Spinal cord (tissue), 10 donors: ENCODE measurements around the gene MOGAT2. TPM values are rescaled to one million over a fixed set of nuclear protein-coding genes. Genes with fewer than 3 reads are reported as not detected.

ENCODE experiments used
- DNase-seq, 6 donors: peaks; one replicate each; pipeline versions ENCODE4 v3.0.0 to v3.0.0-alpha.2; 2013 to 2015; ENCODE audit warnings: low spot score in 6 of 6, low read depth in 4 of 6
- H3K27ac ChIP-seq: one replicate; pipeline ENCODE4 v1.5.1; 2013; ENCODE audit warnings: low read depth, low read length, control low read depth
- H3K27me3 ChIP-seq: one replicate; pipeline ENCODE4 v1.6.1; 2013; ENCODE audit warnings: low read length; ENCODE audit not compliant: control insufficient read depth, insufficient read depth
- H3K36me3 ChIP-seq: one replicate; pipeline ENCODE4 v1.6.1; 2013; ENCODE audit warnings: low read length; ENCODE audit not compliant: control insufficient read depth, insufficient read depth
- H3K4me1 ChIP-seq: one replicate; pipeline ENCODE4 v1.6.1; 2013; ENCODE audit warnings: low read length; ENCODE audit not compliant: control insufficient read depth, insufficient read depth
- H3K4me3 ChIP-seq: one replicate; pipeline ENCODE4 v1.5.1; 2013; ENCODE audit warnings: low read depth, low read length, control low read depth
- H3K9me3 ChIP-seq: one replicate; pipeline ENCODE4 v1.6.1; 2013; ENCODE audit warnings: low read length; ENCODE audit not compliant: control insufficient read depth, insufficient read depth
- WGBS: methylation state at CpG from one replicate; pipeline ENCODE4 v1.1.5; 2013; ENCODE audit warnings: missing lambda C conversion rate; ENCODE audit not compliant: insufficient coverage; 5-methylcytosine and 5-hydroxymethylcytosine counted together
- polyA plus RNA-seq, 2 donors: library from polyadenylated mRNA; unstranded; fragments of 120-200 nt; gene quantifications; one replicate each; pipeline ENCODE4 v1.2.1, GENCODE V29; 2013; ENCODE audit not compliant: insufficient read length in 2 of 2
- total RNA-seq, 2 donors: library from RNA; depleted of rRNA in 1 of 2; stranded (reverse); fragments of 120-200 nt in 1 of 2; fragments of >200 nt in 1 of 2; gene quantifications; one replicate each; pipeline versions ENCODE4 v1.2.3 to v1.2.4, GENCODE V29; 2013 to 2014
- donor health status: healthy.

MOGAT2 gene
- total and polyA plus RNA-seq, 4 donors: 0.12 to 0.29 TPM; not detected in 2

- H3K4me1 ChIP-seq: no peaks in the 10 kb centered on the region
- H3K36me3 ChIP-seq: no peaks in the 10 kb centered on the region
- 41% methylated on average over 3 of the region's 3 CpGs for WGBS
- H3K9me3 ChIP-seq: no peaks in the 10 kb centered on the region
- no peak for DNase-seq
- H3K27me3 ChIP-seq: no peaks in the 10 kb centered on the region
- no peak overlapping the region for H3K27ac ChIP-seq
- H3K4me3 ChIP-seq: no peak overlapping the region
These were observed 979 bp upstream of the MOGAT2 start for GRCh38 chr11:75716659-75717058.

GRCh38 chr11:75718419-75719339, 1.0 kb downstream of the MOGAT2 start:
- no peak overlapping the region for H3K27ac ChIP-seq
- H3K27me3 ChIP-seq: no peaks in the 10 kb centered on the region
- no peaks in the 10 kb centered on the region for H3K36me3 ChIP-seq
- H3K4me3 ChIP-seq: no peak overlapping the region
- 60% methylated on average over 3 of the region's 7 CpGs for WGBS
- no peak for DNase-seq
- no peaks in the 10 kb centered on the region for H3K9me3 ChIP-seq
- H3K4me1 ChIP-seq: no peaks in the 10 kb centered on the region

- Histone ChIP-seq H3K36me3 (no peaks in the 10 kb centered on the region), H3K9me3 (no peaks in the 10 kb centered on the region), H3K27ac (no peak overlapping the region), H3K4me3 (no peak overlapping the region), H3K4me1 (no peaks in the 10 kb centered on the region), H3K27me3 (no peaks in the 10 kb centered on the region)
- no peak for DNase-seq
- WGBS: 89% methylated on average over 14 of the region's 14 CpGs
These were observed 2.0 kb downstream of the MOGAT2 start for GRCh38 chr11:75719340-75720239.

GRCh38 chr11:75720639-75721038, 3.0 kb downstream of the MOGAT2 start:
- Histone ChIP-seq H3K27ac (no peak overlapping the region), H3K36me3 (no peaks in the 10 kb centered on the region), H3K4me3 (no peak overlapping the region), H3K27me3 (no peaks in the 10 kb centered on the region), H3K4me1 (no peaks in the 10 kb centered on the region), H3K9me3 (no peaks in the 10 kb centered on the region)
- DNase-seq: no peak
- WGBS: 93% methylated on average over 6 of the region's 6 CpGs

- Histone ChIP-seq H3K27ac (no peak overlapping the region), H3K36me3 (no peaks in the 10 kb centered on the region), H3K27me3 (no peaks in the 10 kb centered on the region), H3K9me3 (no peaks in the 10 kb centered on the region), H3K4me1 (no peaks in the 10 kb centered on the region), H3K4me3 (no peak overlapping the region)
- peak in 1 of 6 donors; percentile 58 for DNase-seq
- WGBS: 77% methylated on average over 14 of the region's 14 CpGs
These were observed 4.4 kb downstream of the MOGAT2 start for GRCh38 chr11:75721852-75722668.

- no peak overlapping the region for H3K27ac ChIP-seq
- WGBS: 89% methylated on average over 6 of the region's 9 CpGs
- no peaks in the 10 kb centered on the region for H3K36me3 ChIP-seq
- H3K27me3 ChIP-seq: no peaks in the 10 kb centered on the region
- H3K4me3 ChIP-seq: no peak overlapping the region
- no peaks in the 10 kb centered on the region for H3K4me1 ChIP-seq
- DNase-seq: no peak
- no peaks in the 10 kb centered on the region for H3K9me3 ChIP-seq
These were observed 5.0 kb downstream of the MOGAT2 start for GRCh38 chr11:75722669-75723042.

- 66% methylated on average over 13 of the region's 13 CpGs for WGBS
- DNase-seq: peak in 1 of 6 donors; percentile 16
- Histone ChIP-seq H3K27me3 (no peaks in the 10 kb centered on the region), H3K4me3 (no peak overlapping the region), H3K36me3 (no peaks in the 10 kb centered on the region), H3K27ac (no peak overlapping the region), H3K4me1 (no peaks in the 10 kb centered on the region), H3K9me3 (no peaks in the 10 kb centered on the region)
These were observed 8.1 kb downstream of the MOGAT2 start for GRCh38 chr11:75725547-75726320.

GRCh38 chr11:75728992-75729391, 11.4 kb downstream of the MOGAT2 start:
- no peaks in the 10 kb centered on the region for H3K36me3 ChIP-seq
- H3K4me1 ChIP-seq: peaks cover 9% of the 10 kb centered on the region
- no peaks in the 10 kb centered on the region for H3K9me3 ChIP-seq
- H3K27me3 ChIP-seq: no peaks in the 10 kb centered on the region
- 94% methylated on average over 2 of the region's 2 CpGs for WGBS
- H3K4me3 ChIP-seq: no peak overlapping the region
- no peak overlapping the region for H3K27ac ChIP-seq
- peak in 1 of 6 donors; percentile 7 for DNase-seq
